Choroid plexus epithelial cell (primary cell): Measurements from ENCODE around the gene ASAP3.

Source experiments
- DNase-seq: peaks from one replicate; pipeline ENCODE4 v3.0.0-alpha.2; 2010; ENCODE audit warnings: low read depth
- H3K4me3 ChIP-seq: 2 replicates; pipeline ENCODE4 v1.5.1; 2011; ENCODE audit warnings: low read depth, mild to moderate bottlenecking, control low read depth, low read length, moderate library complexity
- CTCF ChIP-seq: conservative IDR thresholded peaks from 2 replicates; pipeline ENCODE4 v1.5.1; 2011; ENCODE audit warnings: low read depth, mild to moderate bottlenecking, control low read depth, inconsistent platforms, low read length, moderate library complexity

ASAP3 gene

DNA sequence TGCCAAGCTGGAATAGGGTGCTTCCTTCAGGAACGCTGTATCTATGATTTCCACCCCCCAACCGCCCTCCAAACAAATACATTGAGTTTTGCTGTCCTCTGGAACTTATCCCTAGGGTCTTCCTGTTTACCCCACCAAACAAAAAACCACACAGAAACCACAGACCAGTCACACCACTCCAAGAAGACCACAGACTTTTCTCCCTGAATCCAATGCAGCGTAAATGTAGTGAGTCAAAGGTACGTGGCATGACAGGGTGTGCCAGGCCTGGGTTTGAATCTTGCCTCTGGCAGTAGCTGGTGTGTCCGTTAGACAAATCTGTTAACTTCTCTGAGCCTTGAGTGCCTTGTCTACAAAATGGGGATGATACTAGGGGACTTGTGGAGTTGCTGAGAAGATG lies 27.8 kb downstream of the ASAP3 start:
- TF ChIP-seq CTCF: no peak
- DNase-seq: no peak
- H3K4me3 ChIP-seq: no peak overlapping the region

- no peak overlapping the region for H3K4me3 ChIP-seq
- TF ChIP-seq CTCF: no peak
- no peak for DNase-seq
These were observed 30.5 kb downstream of the ASAP3 start for GRCh38 chr1:23453455-23454000.

- no peak overlapping the region for H3K4me3 ChIP-seq
- TF ChIP-seq CTCF: no peak
- no peak for DNase-seq
These were observed 32.0 kb downstream of the ASAP3 start for GRCh38 chr1:23452011-23452411.

DNA sequence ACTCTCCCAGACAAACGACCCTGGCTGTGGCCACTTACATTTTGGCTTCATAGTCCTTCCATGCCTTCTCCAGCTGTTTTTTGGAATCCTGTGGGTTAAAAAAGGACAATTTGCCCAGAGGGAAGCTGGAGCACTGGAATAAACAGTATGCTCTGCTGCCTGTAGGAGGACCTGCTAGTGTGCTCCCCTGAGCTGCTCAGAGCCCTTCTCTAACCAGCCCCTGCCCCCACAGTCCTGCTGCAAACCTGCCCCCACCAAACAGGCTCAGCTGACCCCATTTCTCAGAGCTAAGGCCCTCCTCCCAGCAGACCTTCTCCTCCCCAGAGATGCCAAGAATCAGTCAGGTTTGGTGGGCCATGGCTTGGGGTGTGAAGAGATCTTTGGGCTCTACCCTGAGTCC lies 32.5 kb downstream of the ASAP3 start:
- no peak for TF ChIP-seq CTCF
- DNase-seq: no peak
- H3K4me3 ChIP-seq: no peak overlapping the region

DNA sequence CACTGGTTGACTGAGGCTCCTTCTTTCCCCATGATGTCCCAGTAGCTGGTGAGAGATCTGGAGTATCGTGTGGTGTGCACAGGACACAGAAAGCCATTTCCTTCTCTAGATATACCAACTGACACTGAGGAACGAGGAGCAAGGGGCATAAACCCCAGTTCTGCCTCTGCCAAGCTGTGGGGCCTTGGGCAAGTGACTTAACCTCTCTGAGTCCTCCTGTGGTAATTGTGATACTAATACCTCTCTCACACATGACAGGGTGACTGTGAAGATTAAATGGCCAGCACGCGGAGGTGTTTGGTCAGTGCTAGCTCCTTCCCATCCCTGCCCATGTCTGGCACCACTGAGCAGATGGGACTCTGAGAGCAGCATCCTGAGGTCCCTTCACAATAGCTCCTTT lies 33.1 kb downstream of the ASAP3 start:
- no peak for TF ChIP-seq CTCF
- no peak for DNase-seq
- H3K4me3 ChIP-seq: no peak overlapping the region

- no peak for DNase-seq
- no peak for TF ChIP-seq CTCF
- no peak overlapping the region for H3K4me3 ChIP-seq
These were observed 34.0 kb downstream of the ASAP3 start for GRCh38 chr1:23449958-23450357.

GRCh38 chr1:23449306-23449705 lies 34.7 kb downstream of the ASAP3 start:
- DNase-seq: no peak
- TF ChIP-seq CTCF: no peak
- H3K4me3 ChIP-seq: no peak overlapping the region
